ENCODE measurements around the gene RYR2.

GRCh38 chr1:237004116-237004515 lies 37.9 kb upstream of the RYR2 start, which contains the start of gene MT1HL1:
- TF ChIP-seq EZH2phosphoT487 (IDR thresholded peaks at IDR 0.05; ENCODE audit: insufficient read depth, low read depth) (no peak), EZH2 (IDR thresholded peaks at IDR 0.05; ENCODE audit: insufficient read depth, poor library complexity, severe bottlenecking) (no peak)
